Osteocyte (in vitro differentiated cells): Measurements from ENCODE around the gene SIDT1. TPM values are rescaled to one million over a fixed set of nuclear protein-coding genes. Genes with fewer than 3 reads are reported as not detected.

ENCODE experiments used
- DNase-seq: peaks from one replicate; pipeline ENCODE4 v3.0.0; 2021; ENCODE audit warnings: mixed read lengths; ENCODE audit not compliant: unreplicated experiment; ENCODE audit errors: extremely low spot score
- H3K27ac Mint-ChIP-seq: one replicate; pipeline ENCODE4 v1.8.0; 2021; ENCODE audit warnings: mild to moderate bottlenecking, mixed read lengths; ENCODE audit not compliant: unreplicated experiment
- H3K27me3 Mint-ChIP-seq: one replicate; pipeline ENCODE4 v1.8.0; 2021; ENCODE audit warnings: mixed read lengths; ENCODE audit not compliant: unreplicated experiment
- H3K36me3 Mint-ChIP-seq: one replicate; pipeline ENCODE4 v1.8.0; 2021; ENCODE audit warnings: mixed read lengths; ENCODE audit not compliant: unreplicated experiment
- H3K4me1 Mint-ChIP-seq: one replicate; pipeline ENCODE4 v1.8.0; 2021; ENCODE audit warnings: mixed read lengths; ENCODE audit not compliant: unreplicated experiment
- H3K4me3 Mint-ChIP-seq: one replicate; pipeline ENCODE4 v1.8.0; 2021; ENCODE audit warnings: mild to moderate bottlenecking, moderate library complexity, mixed read lengths; ENCODE audit not compliant: unreplicated experiment
- H3K9me3 Mint-ChIP-seq: one replicate; pipeline ENCODE4 v1.8.0; 2021; ENCODE audit warnings: mixed read lengths; ENCODE audit not compliant: unreplicated experiment
- CTCF ChIP-seq: fragments of 200-600 bp; sonication (generic); IDR thresholded peaks from 2 replicates; pipeline ENCODE4 v1.5.0; 2021; ENCODE audit warnings: antibody characterized with exemption, mild to moderate bottlenecking, moderate library complexity
- total RNA-seq: library from RNA; stranded (reverse); gene quantifications from 2 replicates; pipeline ENCODE4 v1.2.1, GENCODE V29; 2021

Gene SIDT1
- total RNA-seq, 1 donor from 2014 or later, result not detected

GRCh38 chr3:113541519-113541918 is 9.2 kb downstream of the SIDT1 start:
- no peaks in the 10 kb centered on the region for H3K9me3 Mint-ChIP-seq
- peaks cover 21% of the 10 kb centered on the region for H3K27me3 Mint-ChIP-seq
- peaks cover 3% of the 10 kb centered on the region for H3K4me1 Mint-ChIP-seq
- DNase-seq, result no peak
- no peak for TF ChIP-seq CTCF
- no peak overlapping the region for H3K4me3 Mint-ChIP-seq
- H3K27ac Mint-ChIP-seq, result no peak overlapping the region
- H3K36me3 Mint-ChIP-seq, result no peaks in the 10 kb centered on the region

GRCh38 chr3:113545594-113545993 is 13.2 kb downstream of the SIDT1 start:
- H3K4me3 Mint-ChIP-seq, result no peak overlapping the region
- H3K27me3 Mint-ChIP-seq, result peaks cover 46% of the 10 kb centered on the region
- peaks cover 5% of the 10 kb centered on the region for H3K9me3 Mint-ChIP-seq
- no peak overlapping the region for H3K27ac Mint-ChIP-seq
- H3K36me3 Mint-ChIP-seq, result no peaks in the 10 kb centered on the region
- no peak for DNase-seq
- no peaks in the 10 kb centered on the region for H3K4me1 Mint-ChIP-seq
- TF ChIP-seq CTCF, result no peak

DNA sequence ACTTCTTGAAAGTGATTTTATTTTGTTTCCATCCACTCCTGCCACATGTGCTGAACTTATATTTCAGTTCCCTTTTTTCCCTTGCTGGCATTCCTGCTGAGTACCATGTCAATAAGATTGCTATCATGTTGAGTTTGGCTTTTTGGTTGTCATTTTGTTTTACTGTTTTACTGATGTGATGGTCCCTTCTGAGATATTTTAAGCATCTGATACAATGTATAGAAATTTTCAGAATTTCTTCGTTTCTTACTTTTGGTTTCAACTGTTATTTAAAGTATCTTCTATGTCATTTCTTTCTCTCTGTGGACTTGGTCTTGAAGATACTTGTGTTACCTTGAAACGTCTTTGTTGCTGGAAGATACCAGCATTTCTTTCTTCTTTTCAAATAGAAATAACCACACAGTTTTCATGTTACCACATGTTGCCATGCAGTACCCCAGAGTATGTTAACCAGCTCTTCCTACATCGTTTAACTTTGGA is 14.1 kb downstream of the SIDT1 start:
- Mint-ChIP-seq H3K27ac (no peak overlapping the region), H3K27me3 (peaks cover 51% of the 10 kb centered on the region), H3K4me1 (no peaks in the 10 kb centered on the region), H3K9me3 (peaks cover 5% of the 10 kb centered on the region), H3K36me3 (no peaks in the 10 kb centered on the region), H3K4me3 (no peak overlapping the region)
- DNase-seq, result no peak
- no peak for TF ChIP-seq CTCF

DNA sequence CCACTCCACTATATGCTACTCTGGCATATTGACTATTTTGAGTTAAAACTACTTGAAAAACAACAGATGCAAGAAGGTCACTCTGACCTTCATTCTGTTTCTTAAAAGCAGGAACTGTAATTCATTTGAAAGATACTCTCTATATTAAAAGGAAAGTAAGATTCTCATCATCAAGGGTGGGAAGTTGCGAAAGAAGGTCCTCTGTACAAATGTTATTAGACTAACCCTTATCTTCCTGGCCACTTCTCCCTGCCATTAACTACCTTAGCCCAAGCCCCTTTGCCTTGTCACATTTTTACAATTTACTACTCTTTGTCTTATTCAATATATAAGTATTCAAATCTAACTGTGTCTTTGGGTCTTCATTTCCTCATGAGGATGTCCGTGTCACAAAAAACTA is 16.1 kb downstream of the SIDT1 start:
- peaks cover 57% of the 10 kb centered on the region for H3K27me3 Mint-ChIP-seq
- no peak for TF ChIP-seq CTCF
- H3K9me3 Mint-ChIP-seq, result peaks cover 5% of the 10 kb centered on the region
- no peak overlapping the region for H3K4me3 Mint-ChIP-seq
- no peak overlapping the region for H3K27ac Mint-ChIP-seq
- no peaks in the 10 kb centered on the region for H3K36me3 Mint-ChIP-seq
- no peaks in the 10 kb centered on the region for H3K4me1 Mint-ChIP-seq
- no peak for DNase-seq

GRCh38 chr3:113551820-113552219 is 19.5 kb downstream of the SIDT1 start:
- no peak for DNase-seq

More at GRCh38 chr3:113551820-113552219, 19.5 kb downstream of the SIDT1 start:
- Mint-ChIP-seq H3K9me3 (peaks cover 5% of the 10 kb centered on the region), H3K27me3 (peaks cover 38% of the 10 kb centered on the region), H3K27ac (no peak overlapping the region), H3K4me3 (no peak overlapping the region), H3K4me1 (no peaks in the 10 kb centered on the region), H3K36me3 (no peaks in the 10 kb centered on the region)
- no peak for TF ChIP-seq CTCF
